SU-DHL-6 (cell line): Measurements from ENCODE around the gene HDGF.

Source experiments
- H2AFZ ChIP-seq: fragments of 200-600 bp; sonication (generic); 2 replicates; pipeline ENCODE4 v1.6.1; 2014; ENCODE audit warnings: low read depth, mild to moderate bottlenecking, moderate library complexity, mixed read lengths, antibody characterized with exemption, low read length; ENCODE audit not compliant: severe bottlenecking
- H3F3A ChIP-seq: fragments of 200-600 bp; shearing (Covaris generic); 2 replicates; pipeline ENCODE4 v1.6.0; 2016; ENCODE audit warnings: antibody characterized with exemption, mild to moderate bottlenecking; ENCODE audit not compliant: insufficient read depth
- H3K27ac ChIP-seq: fragments of 200-600 bp; sonication (generic); 2 replicates; pipeline ENCODE4 v1.5.1; 2016; ENCODE audit warnings: low read depth, mild to moderate bottlenecking, low read length, moderate library complexity, mixed read lengths
- H3K27me3 ChIP-seq: fragments of 200-600 bp; sonication (generic), shearing (Covaris generic); 2 replicates; pipeline ENCODE4 v1.6.0; 2014; ENCODE audit warnings: mild to moderate bottlenecking, low read length
- H3K36me3 ChIP-seq: fragments of 200-600 bp; sonication (generic); 2 replicates; pipeline ENCODE4 v1.6.1; 2014; ENCODE audit warnings: mild to moderate bottlenecking, low read length, mixed read lengths
- H3K4me2 ChIP-seq: fragments of 300-600, 200-600 bp; shearing (Covaris generic), sonication (generic); 2 replicates; pipeline ENCODE4 v1.6.0; 2014; ENCODE audit warnings: low read length, low read depth, mild to moderate bottlenecking; ENCODE audit not compliant: poor library complexity, severe bottlenecking
- H3K4me3 ChIP-seq: fragments of 200-600 bp; sonication (generic); 2 replicates; pipeline ENCODE4 v1.5.1; 2014; ENCODE audit warnings: antibody characterized with exemption, low read length, mild to moderate bottlenecking, mixed read lengths; ENCODE audit not compliant: insufficient read depth, poor library complexity, severe bottlenecking
- H3K79me2 ChIP-seq: fragments of 200-600 bp; sonication (generic); 2 replicates; pipeline ENCODE4 v1.6.1; 2014; ENCODE audit warnings: mild to moderate bottlenecking, low read length, moderate library complexity; ENCODE audit not compliant: insufficient read depth
- H3K9ac ChIP-seq: fragments of 200-600 bp; sonication (generic); 2 replicates; pipeline ENCODE4 v1.7.0; 2014; ENCODE audit warnings: mild to moderate bottlenecking, low read length
- H3K9me2 ChIP-seq: fragments of 200-600 bp; sonication (generic); replicated peaks from 2 replicates; pipeline ENCODE4 v1.6.1; 2014; ENCODE audit warnings: low read length; ENCODE audit not compliant: insufficient read depth
- H3K9me3 ChIP-seq: fragments of 200-600 bp; sonication (generic); 2 replicates; pipeline ENCODE4 v1.6.1; 2014; ENCODE audit warnings: low read length, mixed read lengths; ENCODE audit not compliant: insufficient read depth
- H4K20me1 ChIP-seq: fragments of 200-600 bp; sonication (generic); 2 replicates; pipeline ENCODE4 v1.6.1; 2014; ENCODE audit warnings: low read depth, mild to moderate bottlenecking, antibody characterized with exemption, low read length, moderate library complexity, mixed read lengths
- EZH2phosphoT487 ChIP-seq: fragments of 200-600 bp; sonication (generic), shearing (Covaris generic); conservative IDR thresholded peaks from 2 replicates; pipeline ENCODE4 v1.6.1; 2018; ENCODE audit warnings: mild to moderate bottlenecking, antibody characterized with exemption, low read length, moderate library complexity, mixed read lengths
- TF ChIP-seq, protein P1 (sequence below): fragments of 200-600 bp; sonication (generic); IDR thresholded peaks from one replicate; pipeline ENCODE4 v1.5.1; 2017; ENCODE audit warnings: antibody characterized with exemption, mild to moderate bottlenecking, low read length, moderate library complexity; ENCODE audit not compliant: insufficient read depth, poor library complexity, severe bottlenecking

Gene HDGF

DNA sequence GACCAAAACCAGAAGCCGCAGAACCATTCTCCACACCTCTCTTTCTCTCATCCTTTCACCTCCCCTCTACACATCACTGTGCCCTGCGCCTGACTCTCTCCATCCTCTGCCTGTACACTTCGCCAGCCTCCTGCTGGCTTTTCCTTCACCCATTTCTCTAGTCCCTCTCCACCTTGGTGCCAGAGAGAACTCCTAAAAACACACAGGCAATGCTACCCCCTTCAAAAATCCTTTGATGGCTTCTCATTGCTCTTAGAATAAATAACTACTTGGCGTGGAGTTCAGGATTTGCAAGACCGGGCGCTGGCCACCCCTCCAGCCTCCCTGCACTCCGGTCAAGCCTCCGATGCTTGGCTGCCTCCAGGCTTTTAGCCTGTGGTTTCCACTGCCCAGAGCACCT lies 54.7 kb downstream of the HDGF start:
- H3K9ac ChIP-seq, result no peak overlapping the region

DNA sequence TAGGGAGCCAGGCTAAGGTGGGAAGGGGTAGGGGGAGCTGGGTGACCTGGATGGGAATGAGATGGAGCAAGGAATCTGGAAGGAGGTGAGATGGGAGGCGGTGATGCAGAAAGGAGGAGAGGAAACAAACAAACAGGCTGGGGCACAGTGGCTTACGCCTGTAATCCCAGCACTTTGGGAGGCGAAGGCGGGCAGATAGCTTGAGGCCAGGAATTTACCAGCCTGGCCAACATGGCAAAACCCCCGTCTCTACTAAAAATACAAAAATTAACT lies 56.8 kb downstream of the HDGF start:
- Histone ChIP-seq H3K79me2 (no peaks in the 10 kb centered on the region), H3K9me2 (no peaks in the 10 kb centered on the region), H3K27me3 (no peaks in the 10 kb centered on the region), H3K27ac (no peak overlapping the region), H2AFZ (no peak overlapping the region), H3K4me3 (no peak overlapping the region), H3K4me2 (no peak overlapping the region), H3K9ac (no peak overlapping the region), H4K20me1 (no peaks in the 10 kb centered on the region), H3K9me3 (no peaks in the 10 kb centered on the region), H3K36me3 (no peaks in the 10 kb centered on the region), H3F3A (no peaks in the 10 kb centered on the region)
- TF ChIP-seq, protein P1, sequence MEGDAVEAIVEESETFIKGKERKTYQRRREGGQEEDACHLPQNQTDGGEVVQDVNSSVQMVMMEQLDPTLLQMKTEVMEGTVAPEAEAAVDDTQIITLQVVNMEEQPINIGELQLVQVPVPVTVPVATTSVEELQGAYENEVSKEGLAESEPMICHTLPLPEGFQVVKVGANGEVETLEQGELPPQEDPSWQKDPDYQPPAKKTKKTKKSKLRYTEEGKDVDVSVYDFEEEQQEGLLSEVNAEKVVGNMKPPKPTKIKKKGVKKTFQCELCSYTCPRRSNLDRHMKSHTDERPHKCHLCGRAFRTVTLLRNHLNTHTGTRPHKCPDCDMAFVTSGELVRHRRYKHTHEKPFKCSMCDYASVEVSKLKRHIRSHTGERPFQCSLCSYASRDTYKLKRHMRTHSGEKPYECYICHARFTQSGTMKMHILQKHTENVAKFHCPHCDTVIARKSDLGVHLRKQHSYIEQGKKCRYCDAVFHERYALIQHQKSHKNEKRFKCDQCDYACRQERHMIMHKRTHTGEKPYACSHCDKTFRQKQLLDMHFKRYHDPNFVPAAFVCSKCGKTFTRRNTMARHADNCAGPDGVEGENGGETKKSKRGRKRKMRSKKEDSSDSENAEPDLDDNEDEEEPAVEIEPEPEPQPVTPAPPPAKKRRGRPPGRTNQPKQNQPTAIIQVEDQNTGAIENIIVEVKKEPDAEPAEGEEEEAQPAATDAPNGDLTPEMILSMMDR, result no peak
- no peak for TF ChIP-seq EZH2phosphoT487

More for the DNA sequence above, 54.7 kb downstream of the HDGF start:
- H3K9me2 ChIP-seq, result no peaks in the 10 kb centered on the region
- H3K27me3 ChIP-seq, result no peaks in the 10 kb centered on the region
- no peaks in the 10 kb centered on the region for H4K20me1 ChIP-seq
- no peaks in the 10 kb centered on the region for H3K36me3 ChIP-seq
- no peaks in the 10 kb centered on the region for H3F3A ChIP-seq
- no peak overlapping the region for H3K4me2 ChIP-seq
- no peak overlapping the region for H3K27ac ChIP-seq
- H2AFZ ChIP-seq, result no peak overlapping the region
- TF ChIP-seq, protein P1, result no peak
- no peak for TF ChIP-seq EZH2phosphoT487
- H3K9me3 ChIP-seq, result no peaks in the 10 kb centered on the region
- H3K79me2 ChIP-seq, result no peaks in the 10 kb centered on the region
- no peak overlapping the region for H3K4me3 ChIP-seq

DNA sequence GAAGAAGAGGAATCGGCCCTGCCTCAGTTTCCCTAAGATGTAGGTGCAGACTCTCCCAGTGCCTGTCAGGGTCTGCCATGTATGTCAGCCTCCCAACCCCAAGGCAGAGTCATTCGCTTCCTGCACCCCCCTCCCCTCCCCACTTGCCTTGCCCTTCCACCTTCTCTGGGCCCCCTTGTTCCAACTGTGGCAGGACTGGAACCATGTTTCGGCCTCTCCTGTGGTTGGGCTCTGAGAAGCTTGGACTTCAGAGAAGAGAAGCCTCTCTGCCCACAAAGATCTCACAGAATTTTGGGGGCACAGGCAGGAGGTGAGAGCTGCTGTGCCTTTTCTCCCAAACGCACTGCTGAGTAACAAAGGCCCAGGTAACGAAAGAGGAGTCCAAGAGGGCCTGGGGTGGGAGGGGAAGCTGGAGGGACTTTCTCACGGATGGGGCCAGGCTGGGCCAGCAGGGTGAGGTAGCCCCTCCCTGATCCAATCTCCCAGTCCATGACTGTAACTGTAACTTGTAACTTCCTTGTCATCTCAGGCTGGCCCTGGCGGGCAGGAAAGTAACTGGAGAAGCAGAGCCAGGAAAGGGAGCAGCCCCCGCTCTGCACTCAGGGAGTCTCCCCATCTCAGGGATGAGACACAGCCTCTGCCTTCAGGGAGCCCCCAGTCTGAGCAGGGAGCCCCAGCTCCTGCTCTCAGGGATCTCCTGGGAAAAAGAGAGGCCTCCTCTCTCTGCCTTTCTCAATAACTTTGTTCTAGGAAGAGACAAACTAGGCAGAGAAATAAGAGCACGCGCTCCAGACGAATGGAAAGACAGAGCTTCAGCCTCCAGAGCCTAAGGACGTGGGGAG lies 57.4 kb downstream of the HDGF start:
- H3K27ac ChIP-seq, result no peak overlapping the region
- H3K4me3 ChIP-seq, result no peak overlapping the region
- no peaks in the 10 kb centered on the region for H4K20me1 ChIP-seq
- H3K79me2 ChIP-seq, result no peaks in the 10 kb centered on the region
- no peak overlapping the region for H2AFZ ChIP-seq
- H3K9me2 ChIP-seq, result no peaks in the 10 kb centered on the region
- H3K9ac ChIP-seq, result no peak overlapping the region
- no peaks in the 10 kb centered on the region for H3F3A ChIP-seq
- no peaks in the 10 kb centered on the region for H3K9me3 ChIP-seq
- no peak for TF ChIP-seq EZH2phosphoT487
- TF ChIP-seq, protein P1, result no peak
- H3K4me2 ChIP-seq, result no peak overlapping the region
- no peaks in the 10 kb centered on the region for H3K27me3 ChIP-seq
- no peaks in the 10 kb centered on the region for H3K36me3 ChIP-seq
